HUES64 (cell line): ENCODE data around the gene HINFP.
A peak's percentile ranks its signal among the peaks of the same experiment; 100 is the strongest.
"Not testable (repeated sequence)": the region's sequence is repeated elsewhere in the genome, so short reads cannot be mapped to it uniquely, and the experiment has no call there.

Source experiments
- H3K27ac ChIP-seq: 2 replicates; pipeline ENCODE4 v1.7.0; 2013; ENCODE audit warnings: low read depth, low read length, inconsistent platforms
- H3K27me3 ChIP-seq: 2 replicates; pipeline ENCODE4 v1.6.1; 2013; ENCODE audit warnings: mild to moderate bottlenecking, low read length; ENCODE audit not compliant: insufficient read depth
- H3K36me3 ChIP-seq: 2 replicates; pipeline ENCODE4 v1.6.1; 2013; ENCODE audit warnings: mild to moderate bottlenecking, low read length; ENCODE audit not compliant: insufficient read depth
- H3K4me1 ChIP-seq: 2 replicates; pipeline ENCODE4 v1.6.1; 2013; ENCODE audit warnings: mild to moderate bottlenecking, low read length, moderate library complexity; ENCODE audit not compliant: insufficient read depth
- H3K4me3 ChIP-seq: 2 replicates; pipeline ENCODE4 v1.5.1; 2013; ENCODE audit warnings: mild to moderate bottlenecking, low read length, moderate library complexity
- H3K9ac ChIP-seq: 2 replicates; pipeline ENCODE4 v1.6.1; 2013; ENCODE audit warnings: mild to moderate bottlenecking, low read depth, low read length
- H3K9me3 ChIP-seq: 2 replicates; pipeline ENCODE4 v1.6.1; 2013; ENCODE audit warnings: low read depth, low read length; ENCODE audit not compliant: insufficient read depth
- WGBS: fragments of 150-250, 120-280 bp; methylation state at CpG from one replicate; pipeline ENCODE4 v1.1.7; 2013; ENCODE audit warnings: missing lambda C conversion rate; 5-methylcytosine and 5-hydroxymethylcytosine counted together

The HINFP gene

DNA sequence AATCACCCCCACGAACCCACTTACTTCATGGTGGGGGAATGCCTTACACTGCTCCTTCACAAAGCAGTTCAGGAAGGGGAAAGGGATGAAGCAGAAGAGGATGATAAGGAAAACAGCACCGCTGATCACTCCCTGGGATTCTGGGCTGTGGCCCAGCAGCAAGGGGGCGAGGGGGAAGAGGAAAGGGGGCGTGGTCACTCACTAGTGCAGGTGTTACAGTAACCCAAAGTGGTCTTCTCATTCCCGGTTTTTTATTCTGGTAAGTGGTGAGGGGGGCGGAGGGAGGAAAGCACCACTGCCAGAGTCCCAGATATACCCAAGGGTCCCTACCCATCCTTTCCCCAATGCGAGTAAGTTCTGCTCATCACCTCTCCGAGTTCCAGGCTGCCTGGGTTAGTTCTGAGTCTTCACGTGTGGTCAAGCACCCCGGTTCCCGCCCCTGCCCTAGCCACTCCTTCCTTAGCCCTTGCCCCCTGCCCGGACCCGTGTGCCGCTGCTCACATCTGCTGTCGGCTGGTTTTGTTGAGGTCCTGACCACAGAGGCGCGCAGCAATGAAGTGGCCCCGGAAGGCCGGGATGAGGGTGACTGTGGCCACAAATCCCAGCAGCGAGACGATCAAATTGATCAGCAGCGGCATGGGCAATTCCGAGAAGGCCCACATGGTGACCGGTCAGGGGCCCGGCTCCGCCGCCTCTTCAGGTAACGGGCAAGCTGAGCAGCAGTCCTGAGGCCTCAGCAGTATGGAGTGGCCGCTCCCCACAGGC lies 20.2 kb upstream of the HINFP start:
- H3K27me3 ChIP-seq = no peaks in the 10 kb centered on the region
- H3K9me3 ChIP-seq = no peaks in the 10 kb centered on the region
- peaks cover 9% of the 10 kb centered on the region for H3K4me1 ChIP-seq
- peak overlapping the region; percentile 78 for H3K4me3 ChIP-seq
- H3K36me3 ChIP-seq = peaks cover 32% of the 10 kb centered on the region
- H3K27ac ChIP-seq = peak overlapping the region; percentile 89
- peak overlapping the region; percentile 92 for H3K9ac ChIP-seq
- WGBS = under 1% methylated on average over 26 of the region's 29 CpGs

DNA sequence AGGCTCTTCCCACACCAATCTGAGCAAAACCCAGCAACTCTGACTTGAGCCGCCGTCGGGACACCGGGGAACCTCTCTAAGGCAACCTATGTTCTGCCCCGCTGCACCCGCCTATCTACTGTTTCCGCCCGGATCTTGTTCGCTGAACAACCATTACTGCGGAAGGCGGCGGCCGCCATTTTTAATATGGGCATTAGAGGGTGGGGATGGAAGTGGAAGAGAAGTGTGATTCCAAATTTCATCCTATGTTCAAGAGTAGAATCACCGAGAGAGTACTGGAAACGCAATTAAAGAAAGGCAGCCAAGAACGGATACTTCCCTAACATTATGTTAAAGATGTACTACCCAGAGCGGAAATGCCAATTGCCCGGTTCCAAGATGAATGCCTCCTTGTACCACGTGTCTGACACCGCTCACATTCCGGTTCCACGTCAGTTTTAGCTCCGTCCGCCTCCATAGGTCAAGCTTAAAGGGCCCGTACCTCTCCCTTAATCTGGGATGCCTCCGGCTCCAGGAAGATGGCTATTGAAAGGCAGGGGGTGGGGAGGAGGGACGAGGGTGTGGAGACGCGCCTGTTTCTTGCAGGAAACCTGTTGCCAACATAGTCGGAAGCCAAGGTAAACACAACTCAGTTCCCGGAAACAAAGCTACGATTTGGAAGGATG lies 19.5 kb upstream of the HINFP start, which contains the start of gene DPAGT1:
DPAGT1 (minus strand) TSS at position 95 of the 665 bp plus-strand sequence. CDS start 198 bp downstream, outside the sequence.
- peaks cover 25% of the 10 kb centered on the region for H3K36me3 ChIP-seq
- H3K27ac ChIP-seq = peak within 1 kb of the TSS; percentile 89
- peaks cover 17% of the 10 kb centered on the region for H3K4me1 ChIP-seq
- WGBS = under 1% methylated on average over 32 of the region's 32 CpGs
- peak within 1 kb of the TSS; percentile 78 for H3K4me3 ChIP-seq
- H3K9ac ChIP-seq = peak within 1 kb of the TSS; percentile 92
- no peaks in the 10 kb centered on the region for H3K9me3 ChIP-seq
- H3K27me3 ChIP-seq = no peaks in the 10 kb centered on the region

DNA sequence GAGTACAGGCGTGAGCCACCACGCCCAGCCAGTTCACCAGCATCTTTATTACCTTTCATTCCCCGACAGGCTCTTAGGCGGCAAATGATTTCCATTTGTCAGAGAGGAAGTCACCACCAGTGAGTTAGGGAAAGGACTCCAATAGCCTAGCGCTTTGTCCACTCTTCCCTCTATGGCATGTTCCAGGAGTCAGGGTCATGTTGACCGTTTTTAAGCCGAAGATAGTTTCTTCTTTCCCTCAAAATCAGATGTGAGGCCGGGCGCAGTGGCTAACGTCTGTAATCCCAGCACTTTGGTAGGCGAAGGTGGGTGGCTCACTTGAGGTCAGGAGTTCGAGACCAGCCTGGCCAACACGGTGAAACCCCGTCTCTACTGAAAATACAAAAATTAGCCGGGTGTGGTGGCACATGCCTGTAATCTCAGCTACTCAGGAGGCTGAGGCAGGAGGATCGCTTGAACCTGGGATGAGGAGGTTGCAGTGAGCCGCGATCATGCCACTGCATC lies 18.2 kb upstream of the HINFP start:
- Histone ChIP-seq H3K36me3 (peaks cover 12% of the 10 kb centered on the region), H3K4me3 (peak overlapping the region; percentile 78), H3K9ac (0 out of 2 replicates have a peak overlapping the region, but pooled peaks have one; percentile 92), H3K4me1 (peaks cover 18% of the 10 kb centered on the region), H3K27ac (peak overlapping the region; percentile 59)
- 95% methylated on average over 18 of the region's 18 CpGs for WGBS
- not testable (repeated sequence) for H3K9me3 ChIP-seq, H3K27me3 ChIP-seq

DNA sequence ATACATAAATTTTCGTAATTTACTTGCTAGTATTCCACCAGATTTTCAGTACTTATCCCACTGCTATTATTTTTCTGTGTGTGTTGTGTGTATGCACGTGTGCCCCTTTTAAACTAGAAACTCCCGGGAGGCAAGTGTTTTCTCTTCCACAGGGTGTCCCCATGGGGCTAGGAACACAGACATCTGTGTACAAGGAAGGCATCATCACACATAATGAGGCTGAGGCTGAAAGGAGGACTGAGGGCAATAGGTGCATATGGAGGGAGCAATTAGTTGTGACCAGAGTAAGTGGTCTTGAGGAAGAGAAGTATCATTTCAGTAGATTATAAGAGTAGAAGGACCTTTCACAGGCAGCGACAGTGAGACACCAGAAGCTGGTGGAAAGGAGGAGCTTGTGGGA lies 17.6 kb upstream of the HINFP start:
- 77% methylated on average over 4 of the region's 4 CpGs for WGBS
- Histone ChIP-seq H3K36me3 (peaks cover 6% of the 10 kb centered on the region), H3K27ac (no peak overlapping the region), H3K27me3 (peaks cover 13% of the 10 kb centered on the region), H3K4me1 (peaks cover 23% of the 10 kb centered on the region), H3K9me3 (no peaks in the 10 kb centered on the region), H3K4me3 (no peak overlapping the region), H3K9ac (no peak overlapping the region)

- peak within 1 kb of the TSS; percentile 62 for H3K4me3 ChIP-seq
- H3K9ac ChIP-seq = peak within 1 kb of the TSS; percentile 58
- no peaks in the 10 kb centered on the region; the same call in 1 of the 2 replicates for H3K36me3 ChIP-seq
- H3K27ac ChIP-seq = no peak within 1 kb of the TSS
- 3% methylated on average over 47 of the region's 49 CpGs for WGBS
- H3K27me3 ChIP-seq = peaks cover 18% of the 10 kb centered on the region
- H3K9me3 ChIP-seq = no peaks in the 10 kb centered on the region
- peaks cover 19% of the 10 kb centered on the region for H3K4me1 ChIP-seq
Measured at GRCh38 chr11:119106564-119107537, 14.5 kb upstream of the HINFP start, which contains the start of gene C2CD2L. Gene C2CD2L (plus strand): TSS chr11:119107344. CDS start chr11:119107742, 398 bp downstream.

DNA sequence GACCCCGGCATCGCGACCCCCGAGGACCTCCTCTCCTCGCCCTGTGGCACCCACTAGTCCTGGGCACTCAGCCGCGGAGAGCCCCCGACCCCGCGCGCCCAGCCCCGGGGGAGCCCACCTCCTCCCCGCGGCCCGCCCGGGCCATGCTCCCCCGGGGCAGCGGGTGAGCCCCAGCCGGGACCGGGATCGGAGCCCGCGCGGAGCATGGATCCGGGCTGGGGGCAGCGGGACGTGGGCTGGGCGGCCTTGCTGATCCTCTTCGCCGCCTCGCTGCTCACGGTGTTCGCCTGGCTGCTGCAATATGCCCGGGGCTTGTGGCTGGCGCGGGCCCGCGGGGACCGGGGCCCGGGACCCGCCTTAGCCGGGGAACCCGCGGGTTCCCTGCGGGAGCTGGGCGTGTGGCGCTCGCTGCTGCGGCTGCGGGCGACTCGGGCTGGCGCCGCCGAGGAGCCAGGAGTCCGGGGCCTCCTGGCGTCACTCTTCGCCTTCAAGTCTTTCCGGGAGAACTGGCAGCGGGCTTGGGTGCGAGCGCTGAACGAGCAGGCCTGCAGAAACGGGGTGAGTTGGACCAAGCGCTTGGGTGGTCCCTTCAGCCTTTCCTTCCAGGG lies 13.7 kb upstream of the HINFP start:
- Histone ChIP-seq H3K27ac (no peak overlapping the region), H3K9me3 (no peaks in the 10 kb centered on the region), H3K9ac (peak overlapping the region; percentile 24; the same call in 1 of the 2 replicates), H3K27me3 (peaks cover 18% of the 10 kb centered on the region), H3K36me3 (no peaks in the 10 kb centered on the region; the same call in 1 of the 2 replicates), H3K4me3 (peak overlapping the region; percentile 62), H3K4me1 (peaks cover 19% of the 10 kb centered on the region)
- WGBS = under 1% methylated on average over 65 of the region's 65 CpGs

GRCh38 chr11:119108146-119108856 lies 13.1 kb upstream of the HINFP start:
- Histone ChIP-seq H3K9ac (peak overlapping the region; percentile 24; the same call in 1 of the 2 replicates), H3K27me3 (peaks cover 18% of the 10 kb centered on the region), H3K4me1 (peaks cover 15% of the 10 kb centered on the region), H3K4me3 (peak overlapping the region; percentile 62), H3K9me3 (no peaks in the 10 kb centered on the region), H3K36me3 (no peaks in the 10 kb centered on the region; the same call in 1 of the 2 replicates), H3K27ac (no peak overlapping the region)
- WGBS = 13% methylated on average over 7 of the region's 8 CpGs

DNA sequence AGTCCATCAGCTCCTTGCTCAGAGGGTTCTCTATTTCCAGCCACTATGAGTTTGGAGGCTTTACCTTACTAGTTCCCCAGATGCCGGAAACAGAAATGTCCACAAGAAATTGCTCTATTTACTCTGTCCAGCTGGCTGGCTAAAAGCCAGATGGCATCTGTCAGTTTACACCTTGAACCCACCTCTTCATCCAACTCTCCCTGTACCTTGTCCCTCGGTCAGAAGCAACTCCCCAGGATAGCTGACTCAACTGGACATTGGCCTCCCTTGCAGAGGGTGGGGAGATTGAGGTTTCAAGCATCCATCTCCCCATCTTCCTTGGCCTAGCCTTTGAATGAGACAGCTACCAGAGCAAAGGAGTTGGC lies 12.5 kb upstream of the HINFP start:
- no peaks in the 10 kb centered on the region for H3K9me3 ChIP-seq
- H3K9ac ChIP-seq = no peak overlapping the region
- H3K36me3 ChIP-seq = no peaks in the 10 kb centered on the region; the same call in 1 of the 2 replicates
- H3K27ac ChIP-seq = no peak overlapping the region
- H3K27me3 ChIP-seq = peaks cover 18% of the 10 kb centered on the region
- H3K4me1 ChIP-seq = peaks cover 19% of the 10 kb centered on the region
- H3K4me3 ChIP-seq = peak overlapping the region; percentile 62; the same call in 1 of the 2 replicates
- WGBS = over 99% methylated on average over 2 of the region's 2 CpGs

- Histone ChIP-seq H3K4me3 (no peak overlapping the region), H3K9me3 (no peaks in the 10 kb centered on the region), H3K9ac (no peak overlapping the region), H3K27me3 (peaks cover 18% of the 10 kb centered on the region), H3K27ac (no peak overlapping the region), H3K4me1 (peaks cover 19% of the 10 kb centered on the region), H3K36me3 (no peaks in the 10 kb centered on the region; the same call in 1 of the 2 replicates)
- WGBS = 93% methylated on average over 3 of the region's 3 CpGs
Measured at GRCh38 chr11:119109843-119110242, 11.5 kb upstream of the HINFP start.
